Cortex of kidney (tissue), 1 donor: ENCODE measurements around the gene TCEAL4.
"Not testable (repeated sequence)": the region's sequence is repeated elsewhere in the genome, so short reads cannot be mapped to it uniquely, and the experiment has no call there.

Experiments
- DNase-seq: peaks from one replicate; lab custom pipeline; 2025; lab: John Stamatoyannopoulos, UW

Gene TCEAL4

GRCh38 chrX:103592295-103592694, 7.0 kb downstream of the TCEAL4 start:
- not testable (repeated sequence) for DNase-seq

GRCh38 chrX:103595202-103595601, 9.9 kb downstream of the TCEAL4 start:
- not testable (repeated sequence) for DNase-seq

- peak; percentile 5 for DNase-seq
These were observed 22.3 kb downstream of the TCEAL4 start, which contains the start of gene TCEAL3 for GRCh38 chrX:103607364-103608305. Gene TCEAL3, plus strand, starts transcription at chrX:103607963. Its CDS starts 1,102 bp downstream, at chrX:103609065.

- DNase-seq, result no peak
These were observed 23.1 kb downstream of the TCEAL4 start for GRCh38 chrX:103608306-103608963.

GRCh38 chrX:103610282-103610681, 25.0 kb downstream of the TCEAL4 start:
- no peak for DNase-seq

GRCh38 chrX:103613362-103613890, 28.1 kb downstream of the TCEAL4 start:
- DNase-seq, result no peak

- DNase-seq, result no peak
These were observed 29.7 kb downstream of the TCEAL4 start for GRCh38 chrX:103614999-103615398.

- no peak for DNase-seq
These were observed 30.6 kb downstream of the TCEAL4 start for GRCh38 chrX:103615781-103616371.

- no peak for DNase-seq
These were observed 31.4 kb downstream of the TCEAL4 start for GRCh38 chrX:103616676-103617186.

- no peak for DNase-seq
These were observed 38.8 kb downstream of the TCEAL4 start for GRCh38 chrX:103624111-103624510.

GRCh38 chrX:103626855-103627254, 41.5 kb downstream of the TCEAL4 start:
- DNase-seq, result no peak

- no peak for DNase-seq
These were observed 43.3 kb downstream of the TCEAL4 start, which contains the start of gene TCEAL1 for GRCh38 chrX:103628386-103629317. Gene TCEAL1, plus strand, starts transcription at chrX:103628975. Its CDS starts 942 bp downstream, at chrX:103629917.

GRCh38 chrX:103629318-103630170, 44.2 kb downstream of the TCEAL4 start:
- DNase-seq, result no peak

- no peak for DNase-seq
These were observed 44.8 kb downstream of the TCEAL4 start for GRCh38 chrX:103630171-103630511.

- no peak for DNase-seq
These were observed 45.8 kb downstream of the TCEAL4 start for GRCh38 chrX:103631145-103631544.

GRCh38 chrX:103635436-103635835, 50.1 kb downstream of the TCEAL4 start:
- no peak for DNase-seq
